Vagina (tissue), 2 donors: ENCODE data around the gene CHPT1.

ENCODE experiments used
- CTCF ChIP-seq, 3 experiments: fragments of 450-650 bp in 2 of 3; fragments of 200-600 bp in 1 of 3; sonication (generic) in 1 of 3; IDR thresholded peaks; one replicate each; pipeline ENCODE4 v1.5.1; 2017 to 2019; ENCODE audit warnings: antibody characterized with exemption in 3 of 3, mild to moderate bottlenecking in 2 of 3, moderate library complexity in 2 of 3
- POLR2A ChIP-seq, 2 donors: fragments of 450-650 bp; IDR thresholded peaks; one replicate each; pipeline ENCODE4 v1.6.1; 2017; ENCODE audit warnings: antibody characterized with exemption in 2 of 2, mild to moderate bottlenecking in 2 of 2, moderate library complexity in 2 of 2
- POLR2AphosphoS5 ChIP-seq, 2 donors: sonication (generic); formaldehyde crosslinking; IDR thresholded peaks; one replicate each; pipeline ENCODE4 v1.9.0; 2017; ENCODE audit warnings: antibody characterized with exemption in 2 of 2, mild to moderate bottlenecking in 2 of 2, low read depth in 1 of 2; ENCODE audit not compliant: insufficient read depth in 1 of 2

GRCh38 chr12:101748907-101749306 is 51.5 kb downstream of the CHPT1 start:
- no peak for TF ChIP-seq POLR2A (IDR thresholded peaks at IDR 0.05)
- no peak for TF ChIP-seq CTCF (IDR thresholded peaks at IDR 0.05)
- TF ChIP-seq POLR2AphosphoS5 (IDR thresholded peaks at IDR 0.05; ENCODE audit: insufficient read depth in 1 of 2, low read depth in 1 of 2), result no peak
